Right renal cortex interstitium (tissue), 3 donors: ENCODE data around the gene AASDH. TPM values are rescaled to one million over a fixed set of nuclear protein-coding genes. Genes with fewer than 3 reads are reported as not detected.

Experiments used
- DNase-seq, 3 donors: peaks; one replicate each; pipeline ENCODE4 v3.0.0-alpha.2; 2013; ENCODE audit warnings: low read depth in 3 of 3, low spot score in 2 of 3
- polyA plus RNA-seq, 3 donors: library from polyadenylated mRNA; unstranded; fragments of 120-200 nt; gene quantifications; one replicate each; pipeline ENCODE4 v1.2.1, GENCODE V29; 2013; ENCODE audit not compliant: insufficient read length in 3 of 3

AASDH gene
- polyA plus RNA-seq, 3 donors: 25.3 to 30.9 (median 25.3) TPM

DNA sequence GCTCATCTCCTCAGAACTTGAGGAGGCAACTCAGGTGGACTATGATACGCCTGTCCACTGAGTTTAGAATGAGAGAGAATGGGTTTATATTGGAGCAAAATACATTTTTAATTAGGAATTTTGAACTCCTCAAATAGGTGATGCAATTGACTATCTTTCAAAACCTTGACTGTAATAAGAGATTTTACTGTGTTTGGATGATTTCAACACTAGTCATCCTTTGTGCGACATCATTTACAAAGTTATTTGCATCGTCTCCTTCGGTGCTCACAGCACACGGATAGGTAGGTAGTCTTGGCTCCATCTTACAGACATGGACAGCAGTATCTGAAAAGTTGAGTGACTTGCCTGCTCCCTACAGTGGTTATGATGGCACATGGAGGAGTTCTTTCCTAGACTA is 67.0 kb downstream of the AASDH start:
- no peak for DNase-seq

DNA sequence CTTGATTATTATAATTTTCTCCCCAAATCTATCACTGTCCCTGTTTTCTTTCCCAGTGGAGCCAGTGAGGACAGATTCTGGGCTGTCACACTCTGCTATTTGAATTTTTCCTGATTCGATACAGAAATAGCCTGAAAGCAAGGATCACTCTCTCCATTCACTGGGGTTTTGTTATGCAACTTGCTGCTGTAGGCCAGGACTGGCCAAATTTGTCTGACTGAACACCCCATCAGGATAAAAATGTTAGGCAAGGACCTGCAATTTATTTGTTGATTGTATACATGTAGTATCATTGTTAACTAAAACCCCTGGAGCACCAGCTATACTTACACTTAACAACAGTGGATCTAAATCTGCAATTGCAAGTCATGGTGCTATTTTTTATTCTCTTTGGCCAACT is 68.7 kb downstream of the AASDH start:
- DNase-seq: no peak

DNA sequence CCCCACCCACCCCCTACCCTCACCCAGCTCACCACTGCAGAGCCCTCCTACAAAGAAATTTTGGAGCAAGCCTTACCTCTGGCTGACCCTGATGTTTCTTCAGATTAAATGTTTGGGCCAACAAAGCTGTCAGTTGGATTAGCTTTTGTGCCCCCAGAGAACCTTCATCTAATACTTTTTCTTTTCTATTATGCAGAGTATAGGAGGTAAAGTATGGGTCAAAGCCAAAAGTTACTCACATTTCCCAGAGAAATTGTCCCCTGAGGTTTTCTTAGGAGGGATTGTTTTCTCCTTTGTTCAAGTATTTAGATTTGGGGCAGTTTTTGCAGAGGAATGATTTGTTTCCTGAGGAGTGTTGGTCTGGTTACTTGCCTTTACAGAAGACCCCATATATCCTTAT is 69.5 kb downstream of the AASDH start:
- no peak for DNase-seq

DNA sequence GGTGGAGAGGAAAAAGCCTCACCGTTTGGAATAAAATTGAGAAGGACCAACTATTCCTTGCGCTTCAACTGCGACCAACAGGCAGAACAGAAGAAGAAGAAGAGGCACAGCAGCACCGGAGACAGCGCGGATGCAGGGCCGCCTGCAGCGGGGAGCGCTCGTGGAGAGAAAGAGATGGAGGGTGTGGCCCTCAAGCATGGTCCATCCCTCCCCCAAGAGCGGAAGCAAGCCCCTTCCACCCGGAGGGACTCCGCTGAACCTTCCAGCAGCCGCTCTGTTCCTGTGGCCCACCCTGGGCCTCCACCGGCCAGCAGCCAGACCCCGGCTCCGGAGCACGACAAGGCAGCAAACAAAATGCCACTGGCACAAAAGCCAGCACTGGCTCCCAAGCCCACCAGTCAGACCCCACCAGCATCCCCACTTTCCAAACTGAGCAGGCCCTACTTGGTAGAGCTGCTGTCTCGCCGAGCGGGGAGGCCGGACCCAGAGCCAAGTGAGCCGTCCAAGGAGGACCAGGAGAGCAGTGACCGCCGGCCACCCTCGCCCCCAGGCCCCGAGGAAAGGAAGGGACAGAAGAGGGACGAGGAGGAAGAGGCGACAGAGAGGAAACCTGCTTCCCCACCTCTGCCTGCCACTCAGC is 71.2 kb downstream of the AASDH start:
- no peak for DNase-seq

DNA sequence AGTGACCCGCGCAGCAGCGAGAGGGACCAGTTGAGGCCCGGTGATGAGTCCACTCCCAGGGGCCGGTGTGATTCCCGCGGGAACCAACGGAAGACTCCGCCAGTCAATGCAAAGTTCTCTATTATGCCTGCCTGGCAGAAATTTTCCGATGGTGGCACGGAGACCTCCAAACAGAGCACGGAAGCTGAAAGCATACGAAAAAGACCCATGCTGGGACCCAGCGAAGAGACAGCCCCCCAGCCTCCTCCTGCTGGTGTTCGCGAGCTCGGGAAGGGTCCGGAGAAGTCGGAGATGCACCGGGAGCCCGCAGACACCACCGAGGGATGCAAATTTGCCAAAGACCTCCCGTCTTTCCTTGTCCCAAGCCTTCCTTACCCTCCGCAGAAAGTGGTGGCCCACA is 71.7 kb downstream of the AASDH start:
- no peak for DNase-seq

DNA sequence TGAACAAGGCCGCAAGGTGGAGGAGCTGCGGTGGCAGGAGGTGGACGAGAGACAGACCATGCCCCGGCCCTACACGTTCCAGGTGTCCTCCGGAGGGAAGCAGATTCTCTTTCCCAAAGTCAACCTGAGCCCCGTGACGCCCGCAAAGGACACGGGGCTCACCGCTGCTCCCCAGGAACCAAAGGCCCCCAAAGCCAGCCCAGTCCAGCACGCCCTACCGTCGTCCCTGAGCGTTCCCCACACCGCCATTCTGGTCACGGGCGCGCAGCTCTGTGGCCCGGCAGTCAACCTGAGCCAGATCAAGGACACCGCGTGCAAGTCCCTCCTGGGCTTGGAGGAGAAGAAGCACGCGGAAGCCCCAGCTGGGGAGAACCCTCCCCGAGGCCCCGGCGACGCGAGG is 72.2 kb downstream of the AASDH start:
- DNase-seq: no peak

DNA sequence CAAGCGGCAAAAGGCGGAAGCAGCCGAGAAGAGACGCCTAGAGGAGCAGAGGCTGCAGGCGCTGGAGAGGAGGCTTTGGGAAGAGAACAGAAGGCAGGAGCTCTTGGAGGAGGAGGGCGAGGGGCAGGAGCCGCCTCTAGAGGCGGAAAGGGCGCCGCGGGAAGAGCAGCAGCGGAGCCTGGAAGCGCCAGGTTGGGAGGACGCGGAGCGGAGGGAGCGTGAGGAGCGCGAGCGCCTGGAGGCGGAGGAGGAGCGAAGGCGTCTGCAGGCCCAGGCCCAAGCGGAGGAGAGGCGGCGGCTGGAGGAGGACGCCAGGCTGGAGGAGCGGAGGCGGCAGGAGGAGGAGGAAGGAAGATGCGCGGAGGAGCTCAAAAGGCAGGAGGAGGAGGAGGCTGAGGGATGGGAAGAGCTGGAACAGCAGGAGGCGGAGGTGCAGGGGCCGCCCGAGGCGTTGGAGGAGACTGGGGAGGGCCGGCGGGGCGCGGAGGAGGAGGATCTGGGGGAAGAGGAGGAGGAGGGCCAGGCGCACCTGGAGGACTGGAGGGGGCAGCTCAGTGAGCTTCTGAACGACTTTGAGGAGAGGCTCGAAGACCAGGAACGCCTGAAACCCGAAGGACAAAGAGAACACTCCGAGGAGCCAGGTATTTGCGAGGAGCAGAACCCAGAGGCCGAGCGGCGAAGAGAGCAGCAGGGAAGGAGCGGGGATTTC is 72.9 kb downstream of the AASDH start:
- DNase-seq: no peak

DNA sequence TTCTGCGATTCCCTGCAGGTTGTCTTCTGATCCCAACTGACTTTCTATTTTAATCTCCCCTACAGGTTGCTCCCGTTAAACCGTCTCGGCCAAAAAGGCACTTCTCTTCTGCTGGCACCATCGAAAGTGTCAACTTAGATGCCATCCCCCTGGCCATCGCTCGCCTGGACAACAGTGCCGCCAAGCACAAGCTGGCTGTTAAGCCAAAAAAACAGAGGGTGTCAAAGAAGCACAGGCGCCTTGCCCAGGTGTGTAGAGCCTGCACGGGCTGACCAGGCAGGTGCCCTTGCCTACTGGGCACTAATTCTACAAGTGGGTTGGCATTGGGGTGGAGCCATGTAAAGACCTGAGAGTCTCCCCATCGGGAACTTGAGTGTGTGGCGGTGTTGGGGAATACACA is 74.2 kb downstream of the AASDH start:
- DNase-seq: no peak

DNA sequence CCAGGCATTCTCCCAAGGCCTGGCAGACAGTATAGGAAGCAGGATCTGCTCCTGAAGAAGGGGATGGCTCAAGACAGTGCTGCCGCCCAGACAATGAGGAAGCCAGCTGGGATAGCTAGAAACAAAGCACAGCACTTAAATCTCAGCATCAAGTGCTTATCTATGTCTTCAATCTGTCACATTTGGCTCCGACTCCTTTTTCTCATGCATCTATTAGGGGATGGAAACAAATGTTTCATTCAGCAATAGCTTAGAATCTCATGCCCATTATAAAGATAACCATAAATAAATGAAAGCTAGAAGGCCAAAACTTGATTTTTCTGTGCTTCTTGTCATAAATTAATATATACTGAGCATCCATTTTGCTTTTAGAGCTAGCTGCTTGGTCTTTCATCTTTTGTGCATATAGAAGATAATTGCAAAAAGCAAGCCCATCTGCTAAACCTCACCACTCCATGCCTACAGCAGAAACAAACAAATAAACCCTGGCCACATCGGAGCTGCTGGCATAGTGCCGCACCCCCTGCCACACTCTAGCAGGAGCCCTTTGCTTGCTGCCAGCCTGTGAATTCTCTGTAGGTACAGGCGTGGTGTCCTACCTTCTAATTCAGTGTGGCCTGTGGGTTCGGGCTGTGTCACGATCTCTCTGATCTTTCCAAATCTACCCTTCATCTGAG is 75.9 kb downstream of the AASDH start:
- no peak for DNase-seq

DNA sequence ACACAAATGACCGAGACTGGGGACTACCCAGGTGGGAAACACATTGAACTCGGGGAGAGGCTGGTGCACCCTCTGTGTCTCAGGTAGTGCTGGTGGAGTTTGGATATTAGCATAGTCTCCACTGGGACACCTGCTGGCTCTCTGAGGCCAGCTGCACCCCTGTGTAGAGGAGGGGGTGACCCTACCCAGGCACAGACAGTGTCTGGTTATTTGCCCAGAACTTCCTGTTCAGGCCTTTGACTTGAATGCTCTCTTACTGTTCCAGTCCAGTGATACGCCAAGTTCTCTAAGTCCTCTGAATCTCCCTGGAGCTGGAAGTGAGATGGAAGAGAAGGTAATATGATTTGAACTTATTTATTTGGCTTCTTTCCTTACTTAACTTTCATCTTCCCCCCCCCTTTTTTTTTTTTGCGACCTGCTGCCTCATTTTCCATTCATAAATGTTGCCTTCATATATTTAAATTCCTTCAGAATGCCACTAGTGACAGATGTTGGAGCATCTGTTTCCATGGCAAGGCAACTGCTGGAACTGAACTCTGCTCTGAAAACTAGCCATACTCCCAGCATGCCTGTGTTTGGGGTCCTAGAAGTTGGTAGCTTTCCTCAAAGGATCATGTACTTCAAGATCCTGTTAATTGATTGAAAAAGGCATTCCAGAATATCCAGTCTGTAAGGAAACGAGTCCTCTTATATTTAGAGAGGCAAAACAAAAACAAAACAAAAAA is 76.7 kb downstream of the AASDH start:
- DNase-seq: no peak

DNA sequence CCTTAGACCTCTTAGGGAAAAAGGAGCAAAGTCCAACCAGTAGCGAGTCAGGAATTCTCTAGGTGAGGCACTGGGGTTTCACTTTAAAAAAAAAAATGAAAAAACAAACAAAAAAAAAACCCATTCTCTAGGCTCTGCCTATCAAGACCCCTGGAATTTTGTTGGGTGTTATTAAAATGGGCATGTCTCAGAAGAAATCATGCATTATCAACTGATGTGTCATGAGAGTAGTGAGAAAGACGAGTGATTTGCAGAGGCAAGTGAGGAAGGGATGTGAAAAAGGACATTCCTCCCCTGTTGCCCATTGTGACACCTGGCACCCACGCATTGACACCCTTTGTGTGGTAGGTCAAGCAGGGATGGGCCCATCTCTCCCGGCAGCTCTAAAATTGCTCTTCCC is 78.9 kb downstream of the AASDH start:
- no peak for DNase-seq

DNA sequence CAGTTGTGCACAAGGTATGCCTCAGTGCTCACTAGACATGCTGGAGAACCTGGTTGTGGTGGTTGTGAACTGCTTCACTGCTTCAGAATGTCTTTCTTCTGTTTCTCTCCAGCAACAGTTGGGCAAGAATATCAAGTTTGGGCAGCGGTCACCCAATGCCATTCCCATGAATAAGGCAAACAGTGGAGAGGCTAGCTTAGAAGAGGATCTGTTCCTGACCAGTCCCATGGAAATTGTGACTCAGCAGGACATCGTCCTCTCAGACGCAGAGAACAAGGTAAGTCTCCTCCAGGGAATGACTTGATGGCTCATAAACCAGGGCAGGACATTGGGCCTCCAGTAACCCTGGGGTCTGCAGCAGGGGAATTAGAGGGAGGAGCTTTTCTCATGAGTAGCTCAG is 79.9 kb downstream of the AASDH start:
- no peak for DNase-seq

DNA sequence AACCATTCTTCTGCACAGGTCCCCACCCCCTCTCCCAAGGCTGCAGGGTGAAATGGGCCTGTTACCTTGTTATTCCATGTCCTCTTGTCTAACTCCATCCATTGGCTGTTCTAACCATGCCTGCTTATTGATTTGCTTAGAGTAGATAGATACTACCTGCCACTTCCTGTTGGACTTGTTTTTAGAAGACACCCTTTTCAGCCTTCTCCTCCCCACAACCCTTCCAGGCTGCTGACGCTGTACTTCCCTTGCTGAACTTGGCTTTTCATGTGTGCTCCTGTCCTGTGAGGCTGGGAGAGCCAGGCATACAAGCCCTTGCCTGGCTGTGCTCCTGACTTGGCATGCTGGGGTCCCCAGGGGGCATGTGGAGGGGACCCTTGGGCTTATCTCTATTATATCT is 81.9 kb downstream of the AASDH start:
- DNase-seq: no peak

DNA sequence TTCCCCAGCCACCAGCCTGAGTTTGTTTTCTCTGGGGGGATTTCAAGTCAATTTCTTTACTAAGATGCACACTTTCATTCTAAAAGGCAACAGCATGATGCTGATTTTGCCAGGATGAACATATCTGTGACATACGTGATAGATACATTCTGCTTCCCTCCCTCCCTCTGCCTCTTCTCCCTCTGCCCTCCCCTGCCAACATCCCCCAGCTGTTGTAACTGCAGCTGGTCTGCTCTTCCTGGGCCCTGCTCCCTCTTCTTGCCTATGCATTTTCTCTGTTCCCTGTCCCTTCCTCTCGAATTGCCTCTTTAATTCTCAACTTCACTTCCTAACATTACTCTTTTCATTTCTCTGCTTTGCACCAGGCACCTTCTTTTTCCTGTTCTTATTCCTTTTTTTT is 83.4 kb downstream of the AASDH start:
- DNase-seq: no peak

DNA sequence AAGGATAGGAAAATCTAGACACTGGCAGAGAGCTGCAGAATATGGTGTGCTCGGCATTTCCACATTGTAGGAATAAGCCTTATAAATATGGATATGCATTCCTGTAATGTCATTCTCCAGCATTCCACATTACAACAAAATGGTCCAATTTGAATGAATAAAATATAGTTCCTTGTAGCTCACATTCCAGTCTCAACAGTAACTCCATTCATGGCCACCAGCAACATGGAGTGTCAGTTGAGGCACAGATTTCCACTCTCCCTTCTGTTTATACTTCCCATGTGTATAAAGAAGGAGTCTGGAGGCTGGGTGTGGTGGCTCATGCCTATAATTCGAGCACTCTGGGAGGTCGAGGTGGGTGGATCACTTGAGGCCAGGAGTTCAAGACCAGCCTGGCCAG is 84.5 kb downstream of the AASDH start:
- DNase-seq: no peak

DNA sequence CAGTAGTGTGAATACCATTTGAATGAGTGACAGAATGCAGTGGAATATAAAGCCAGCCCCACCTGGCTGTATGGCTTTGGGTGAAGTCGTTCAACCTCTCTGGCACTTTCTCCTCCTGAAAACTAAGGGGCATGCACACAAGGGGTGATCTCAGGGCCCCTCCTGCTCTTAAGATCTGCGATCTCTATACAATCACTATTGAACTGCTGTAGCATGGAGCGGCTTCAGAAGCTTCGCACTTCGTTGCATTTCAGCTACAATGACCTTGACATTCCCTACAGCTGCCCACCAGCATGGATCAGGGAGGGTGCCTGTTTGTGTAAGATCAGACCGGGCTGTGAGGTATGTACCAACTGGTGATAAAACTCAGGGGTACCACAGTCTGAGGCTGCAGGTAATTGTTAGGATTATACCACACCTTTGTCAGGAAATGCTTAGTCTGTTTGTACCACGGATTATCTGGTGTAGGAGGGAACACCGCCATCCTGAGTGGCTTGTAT is 85.2 kb downstream of the AASDH start:
- no peak for DNase-seq

DNA sequence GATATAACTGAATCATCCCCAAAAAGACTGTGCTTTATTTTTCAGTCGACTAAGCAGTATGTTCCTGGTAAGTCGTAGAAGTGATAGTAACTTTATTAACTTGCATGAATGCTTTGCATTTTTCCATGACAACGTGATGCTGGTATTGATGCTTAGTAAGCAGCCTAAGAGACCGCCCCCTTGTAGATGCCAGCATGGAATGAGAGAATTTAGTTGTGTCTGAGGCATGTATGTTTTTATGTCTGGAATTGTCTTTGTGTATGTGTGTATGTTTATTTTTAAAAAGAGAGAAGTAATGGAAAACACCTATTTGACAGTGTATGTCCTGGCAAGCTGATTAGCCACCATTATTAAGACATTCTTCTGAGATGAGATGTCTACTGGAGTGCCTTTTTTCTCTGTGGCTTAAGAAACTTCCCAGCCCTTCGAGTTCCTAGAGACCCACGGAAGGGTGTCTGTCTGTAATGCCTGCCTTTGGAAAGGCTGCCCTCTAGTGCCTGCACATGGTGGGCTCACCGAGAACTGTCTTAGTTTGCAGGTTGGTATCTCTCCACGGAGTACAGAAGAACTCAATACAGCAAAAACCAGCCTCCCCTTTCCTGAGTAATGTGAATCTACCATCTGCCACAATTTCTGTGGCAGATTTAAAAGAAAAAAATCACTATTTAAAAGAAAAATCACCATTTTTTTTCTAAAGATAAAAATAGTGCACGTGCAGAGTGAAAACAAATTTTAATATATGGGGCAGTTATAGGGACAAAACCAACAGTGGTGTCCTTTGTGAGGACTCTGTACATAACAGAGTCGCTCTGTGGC is 85.9 kb downstream of the AASDH start:
- DNase-seq: peak; percentile 53 to 73 (median 54)

DNA sequence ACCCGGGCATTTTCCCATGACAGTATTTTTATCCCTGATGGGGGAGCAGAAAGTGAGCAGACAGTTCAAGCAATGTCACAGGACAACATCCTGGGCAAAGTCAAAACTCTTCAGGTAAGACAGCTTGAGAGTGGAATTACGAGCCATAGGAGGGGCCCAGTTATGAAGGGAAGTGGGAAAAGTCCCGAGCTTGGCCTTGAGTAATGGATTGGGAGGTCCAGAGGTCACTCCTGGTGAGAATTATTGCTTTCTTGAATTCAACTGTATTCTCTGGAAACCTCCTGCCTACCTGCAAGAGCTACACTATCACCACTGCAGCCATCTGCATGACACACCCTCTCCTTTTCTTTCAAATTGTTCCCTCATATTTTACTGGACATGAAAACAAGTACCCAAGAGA is 89.1 kb downstream of the AASDH start:
- no peak for DNase-seq

DNA sequence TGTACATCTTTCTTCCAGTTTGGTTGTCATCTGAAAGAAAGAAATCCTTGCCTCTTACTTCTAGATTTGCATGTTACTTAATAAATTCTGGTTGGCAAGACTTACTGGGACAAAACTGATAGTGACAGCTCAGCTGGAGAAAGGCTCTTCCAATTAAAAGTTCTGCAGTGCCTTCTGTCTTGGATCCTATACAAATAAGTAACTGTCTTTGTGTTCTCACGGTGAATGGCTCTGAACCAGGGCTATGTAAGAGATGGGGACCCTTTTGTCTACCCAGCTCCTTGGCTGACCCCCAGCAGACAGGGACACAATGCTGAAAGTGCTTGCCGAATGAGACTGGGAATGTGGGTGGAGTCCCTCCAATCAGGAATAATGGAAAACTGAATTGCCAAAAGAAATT is 89.5 kb downstream of the AASDH start:
- no peak for DNase-seq

DNA sequence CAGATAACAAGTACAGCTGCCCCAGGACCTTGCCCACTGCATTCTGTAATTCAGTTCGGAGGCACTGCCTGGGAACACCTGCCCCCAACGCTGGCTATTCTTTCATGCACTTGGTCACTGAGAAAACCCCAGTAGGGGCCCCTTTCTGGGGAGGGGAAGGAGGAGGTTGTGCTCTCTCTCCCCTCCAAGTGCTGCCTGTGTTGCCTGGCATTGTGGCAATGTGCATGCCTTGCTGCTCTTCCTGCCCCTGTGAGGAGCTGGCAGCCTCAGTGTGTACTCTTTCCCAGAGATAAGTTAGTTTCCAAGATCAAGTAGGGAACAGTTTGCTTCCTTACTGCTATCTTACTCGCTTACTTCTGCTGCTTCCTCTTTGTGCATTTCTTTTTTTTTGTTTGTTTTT is 90.8 kb downstream of the AASDH start:
- no peak for DNase-seq

DNA sequence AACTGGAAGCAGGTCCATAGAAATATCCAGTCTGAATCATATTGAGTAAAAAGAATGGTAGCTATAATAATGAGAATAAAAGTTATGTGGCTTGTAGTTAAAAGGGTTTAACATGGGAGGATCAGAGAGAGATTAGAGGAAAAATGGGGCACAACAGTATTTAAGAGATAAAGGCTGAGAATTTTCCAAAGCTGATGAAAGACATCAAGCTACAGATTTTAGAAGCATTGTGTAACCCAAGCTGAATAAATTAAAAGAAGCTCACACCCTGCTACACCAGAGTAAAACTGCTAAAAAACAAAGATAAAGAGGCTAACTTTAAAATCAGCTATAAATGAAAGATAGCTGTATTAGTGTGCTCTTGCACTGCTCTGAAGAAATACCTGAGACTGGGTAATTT is 94.2 kb downstream of the AASDH start:
- DNase-seq: no peak
